Skin epidermis (tissue), 12 donors: ENCODE results near the gene ATP7B.
"Not testable (repeated sequence)": the region's sequence is repeated elsewhere in the genome, so short reads cannot be mapped to it uniquely, and the experiment has no call there.

Experiments used
- H3K27ac ChIP-seq, 21 experiments: fragments of 200-600 bp; sonication (generic) in 11 of 21; one replicate each; pipeline ENCODE4 v1.5.0; 2020; ENCODE audit warnings: mild to moderate bottlenecking in 3 of 21, inconsistent platforms in 2 of 21, moderate library complexity in 2 of 21
- H3K4me3 ChIP-seq, 7 experiments: fragments of 200-600 bp; sonication (generic) in 2 of 7; one replicate each; pipeline ENCODE4 v1.5.0; 2020; ENCODE audit warnings: inconsistent platforms in 2 of 7, mild to moderate bottlenecking in 2 of 7, moderate library complexity in 1 of 7

The ATP7B gene

DNA sequence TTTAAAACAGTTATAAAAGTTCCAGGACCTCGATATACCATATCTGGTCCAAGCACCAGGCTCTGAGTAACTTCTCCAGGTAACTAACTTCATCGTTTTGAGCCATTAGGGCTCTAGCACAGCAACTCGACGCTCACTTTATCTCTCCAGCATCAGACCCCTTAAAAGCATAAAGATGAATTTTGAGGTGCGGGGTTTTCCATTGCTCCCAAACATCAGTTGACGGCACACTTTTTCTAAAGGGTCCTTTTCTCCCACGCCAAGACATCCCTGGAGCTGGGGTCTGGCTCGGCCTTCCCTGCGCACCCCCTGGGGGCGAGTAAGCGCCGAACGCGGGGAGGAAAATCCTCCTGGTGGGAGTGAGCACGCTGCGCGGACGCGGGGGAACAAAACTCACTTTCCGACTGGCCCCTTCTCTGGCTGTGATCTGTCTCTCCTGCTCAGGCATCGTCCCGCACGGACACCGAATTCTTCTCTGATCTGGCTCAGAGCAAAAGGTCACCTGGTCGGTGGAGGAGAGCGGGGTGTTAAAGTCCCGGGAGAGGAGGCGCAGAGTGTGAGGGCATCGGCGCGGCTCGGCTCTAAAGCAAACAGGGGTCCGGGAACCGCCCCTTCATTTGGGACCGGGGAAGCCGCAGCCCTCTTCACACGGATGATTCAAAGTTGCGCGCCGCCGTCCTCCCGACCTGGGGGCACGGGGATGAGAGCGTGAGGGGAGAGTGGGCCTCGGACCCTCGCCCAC is at the start of gene ATP7B:
Gene ATP7B (minus strand): TSS at position 561 of the 742 bp plus-strand sequence. CDS start 113 bp downstream, at position 448.
- peak within 1 kb of the TSS; percentile 35 to 89 (median 70) for H3K27ac ChIP-seq

DNA sequence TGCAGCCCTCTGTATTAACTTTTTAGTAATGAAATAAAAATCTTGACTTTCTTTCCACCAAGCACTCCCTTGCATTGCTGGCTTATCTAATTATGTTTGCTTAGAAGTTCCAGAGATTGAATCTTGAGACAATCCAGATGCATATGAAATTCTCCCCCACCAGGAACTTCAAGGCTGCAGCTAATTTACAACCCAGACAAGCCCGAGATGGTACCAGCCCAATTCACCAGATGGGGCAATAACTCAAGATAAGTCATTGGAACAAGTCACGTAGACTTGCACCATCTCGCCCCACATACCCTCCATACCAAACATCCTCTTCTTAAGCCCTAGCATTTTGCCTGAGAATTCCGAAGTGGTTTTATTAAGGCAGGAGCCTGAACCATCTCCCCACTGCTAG is 42.2 kb upstream of the ATP7B start:
- Histone ChIP-seq H3K4me3 (no peak overlapping the region), H3K27ac (no peak overlapping the region)

More for the DNA sequence above, at the start of gene ATP7B:
- H3K4me3 ChIP-seq: peak within 1 kb of the TSS; percentile 61 to 99 (median 84)

DNA sequence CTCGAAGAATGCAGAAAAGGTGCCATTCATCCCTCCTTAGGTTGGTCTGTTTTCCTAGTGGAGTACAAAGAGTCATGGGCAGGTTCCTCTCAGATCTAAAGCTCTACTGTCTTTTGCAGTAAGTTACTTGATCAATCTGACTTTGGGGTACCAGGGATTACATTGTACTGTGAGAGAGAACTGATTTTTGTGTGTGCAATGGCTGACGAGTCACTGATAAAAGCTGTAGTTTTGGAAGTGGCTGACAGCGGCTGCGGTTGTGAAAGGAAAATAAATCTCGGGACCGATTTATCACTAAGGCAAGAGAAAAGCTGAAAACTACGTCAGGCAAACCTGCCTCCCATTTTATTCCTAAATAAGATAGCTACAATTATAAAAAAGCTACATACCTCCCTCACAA is 40.1 kb upstream of the ATP7B start:
- no peak overlapping the region for H3K4me3 ChIP-seq
- no peak overlapping the region for H3K27ac ChIP-seq

DNA sequence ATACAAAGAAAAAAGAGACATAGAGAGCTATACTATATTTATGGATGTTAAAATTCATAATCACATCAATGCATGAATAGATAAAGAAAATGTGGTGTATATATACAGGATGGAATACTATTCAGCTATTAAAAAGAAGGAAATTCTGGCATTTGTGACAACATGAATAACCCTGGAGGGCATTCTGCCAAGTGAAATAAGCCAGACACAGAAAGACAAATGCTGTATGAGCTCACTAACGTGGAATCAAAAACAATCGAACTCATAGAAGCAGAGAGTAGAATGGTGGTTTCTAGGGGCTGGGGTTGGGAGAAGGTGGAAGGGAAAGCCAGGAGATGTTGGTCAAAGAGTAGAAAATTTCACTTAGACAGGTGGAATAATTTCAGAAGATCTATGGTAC is 37.3 kb upstream of the ATP7B start:
- H3K27ac ChIP-seq: no peak overlapping the region
- no peak overlapping the region for H3K4me3 ChIP-seq

DNA sequence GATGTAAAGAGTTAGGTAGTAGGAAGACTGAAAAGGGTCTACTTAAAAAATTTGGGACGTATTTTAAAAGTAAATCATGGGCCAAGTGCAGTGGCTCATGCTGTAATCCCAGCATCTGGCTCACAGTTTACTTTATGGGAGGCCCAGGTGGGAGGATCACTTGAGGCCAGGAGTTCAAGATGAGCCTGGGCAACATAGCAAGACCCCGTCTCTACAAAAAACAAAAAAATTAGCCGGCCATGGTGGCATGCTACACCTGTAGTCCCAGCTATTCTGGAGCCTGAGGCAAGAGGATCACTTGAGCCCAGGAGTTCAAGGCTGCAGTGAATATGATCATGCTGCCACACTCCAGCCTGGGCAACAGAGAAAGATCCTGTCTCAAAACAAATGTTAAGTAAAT is 36.2 kb upstream of the ATP7B start:
- Histone ChIP-seq H3K4me3 (no peak overlapping the region), H3K27ac (no peak overlapping the region)

DNA sequence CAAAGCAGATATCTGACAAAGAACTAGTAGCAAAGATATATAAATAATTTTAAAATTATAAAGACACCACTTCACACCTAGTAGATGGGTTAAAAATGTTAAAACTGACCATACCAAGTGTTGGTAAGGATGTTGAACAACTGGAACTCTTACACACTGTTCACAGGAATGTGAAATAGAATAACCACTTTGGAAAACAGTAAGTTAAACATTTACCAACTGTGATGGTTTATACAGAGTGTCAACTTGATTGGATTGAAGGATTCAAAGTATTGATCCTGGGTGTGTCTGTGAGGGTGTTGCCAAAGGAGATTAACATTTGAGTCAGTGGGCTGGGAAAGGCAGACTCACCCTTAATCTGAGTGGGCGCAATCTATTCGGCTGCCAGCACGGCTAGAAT is 32.4 kb upstream of the ATP7B start:
- H3K27ac ChIP-seq: no peak overlapping the region
- H3K4me3 ChIP-seq: no peak overlapping the region

DNA sequence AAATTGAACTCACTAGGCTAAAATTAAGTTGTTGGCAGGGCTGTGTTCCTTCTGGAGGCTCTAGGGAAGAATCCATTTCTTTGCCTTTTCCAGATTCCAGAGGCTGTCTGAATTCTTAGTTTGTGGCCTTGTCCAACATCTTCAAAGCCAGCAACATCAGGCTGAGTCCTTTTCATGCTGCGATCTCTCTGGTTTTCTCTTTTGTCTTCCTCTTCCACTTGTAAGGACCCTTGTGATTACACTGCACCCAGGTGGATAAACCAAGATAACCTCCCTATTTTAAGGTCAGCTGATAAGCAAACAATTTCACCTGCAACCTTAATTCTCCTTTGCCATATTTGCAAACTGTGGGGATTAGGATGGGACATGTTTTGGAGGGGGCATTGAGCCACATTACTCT is 24.8 kb upstream of the ATP7B start:
- H3K4me3 ChIP-seq: no peak overlapping the region
- H3K27ac ChIP-seq: no peak overlapping the region

DNA sequence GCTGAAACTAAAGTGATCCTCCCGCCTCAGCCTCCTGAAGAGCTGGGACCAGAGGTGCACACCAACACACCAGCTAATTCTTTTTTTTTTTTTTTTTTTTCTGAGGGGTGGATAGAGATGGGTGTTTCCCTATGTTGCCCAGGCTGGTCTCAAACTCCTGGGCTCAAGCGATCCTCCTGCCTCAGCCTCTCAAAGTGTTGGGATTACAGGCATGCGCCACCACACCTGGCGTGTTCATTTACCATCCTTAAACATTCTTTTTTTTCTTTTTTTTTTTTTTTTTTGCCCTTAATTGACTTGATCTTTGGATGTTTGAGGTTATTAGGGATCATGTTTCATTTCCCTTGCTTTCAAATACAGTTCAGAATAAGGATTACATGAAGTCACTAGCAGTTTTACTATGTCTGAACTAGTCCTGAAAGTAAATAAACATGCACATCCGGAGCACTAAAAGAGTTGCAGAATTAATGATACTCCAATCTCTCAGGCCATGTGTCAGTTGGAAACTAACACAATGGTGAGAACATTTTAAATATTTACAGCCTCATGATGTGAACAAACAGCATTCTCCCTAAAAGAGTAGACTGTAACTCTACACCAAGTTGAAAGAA is 23.5 kb upstream of the ATP7B start:
- Histone ChIP-seq H3K27ac (no peak overlapping the region), H3K4me3 (no peak overlapping the region)

DNA sequence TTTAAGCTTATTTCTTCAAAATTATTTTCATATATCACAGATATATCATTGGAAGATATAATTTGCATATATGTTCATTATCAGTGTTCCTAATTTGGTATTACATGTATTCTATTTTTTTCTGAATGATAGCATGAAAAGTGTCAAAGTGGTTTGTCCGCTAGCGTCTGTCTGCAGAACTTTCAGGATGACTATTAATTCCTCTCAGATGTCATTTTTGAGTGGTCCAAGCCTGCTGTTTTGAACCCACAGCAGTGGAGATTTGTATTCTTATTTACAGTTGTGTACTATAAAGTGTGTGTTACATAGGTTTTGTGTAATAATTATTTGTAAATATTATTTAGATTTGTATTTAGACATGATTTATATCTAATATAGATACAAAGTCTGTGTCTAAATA is 21.8 kb upstream of the ATP7B start:
- Histone ChIP-seq H3K4me3 (no peak overlapping the region), H3K27ac (no peak overlapping the region)

DNA sequence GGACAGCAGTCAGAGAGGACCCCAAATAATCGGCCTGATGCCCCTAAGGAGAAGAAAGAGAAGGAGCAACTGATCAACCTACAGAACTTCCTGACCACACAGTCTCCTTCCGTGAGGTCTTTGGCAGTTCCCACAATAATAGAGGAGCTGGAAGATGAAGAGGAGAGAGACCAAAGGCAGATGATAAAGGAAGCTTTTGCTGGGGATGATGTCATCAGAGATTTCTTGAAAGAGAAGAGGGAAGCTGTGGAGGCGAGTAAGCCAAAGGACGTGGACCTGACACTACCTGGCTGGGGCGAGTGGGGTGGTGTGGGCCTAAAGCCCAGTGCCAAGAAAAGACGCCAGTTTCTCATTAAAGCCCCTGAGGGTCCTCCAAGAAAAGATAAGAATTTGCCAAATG is 19.2 kb upstream of the ATP7B start:
- H3K4me3 ChIP-seq, H3K27ac ChIP-seq: not testable (repeated sequence)

DNA sequence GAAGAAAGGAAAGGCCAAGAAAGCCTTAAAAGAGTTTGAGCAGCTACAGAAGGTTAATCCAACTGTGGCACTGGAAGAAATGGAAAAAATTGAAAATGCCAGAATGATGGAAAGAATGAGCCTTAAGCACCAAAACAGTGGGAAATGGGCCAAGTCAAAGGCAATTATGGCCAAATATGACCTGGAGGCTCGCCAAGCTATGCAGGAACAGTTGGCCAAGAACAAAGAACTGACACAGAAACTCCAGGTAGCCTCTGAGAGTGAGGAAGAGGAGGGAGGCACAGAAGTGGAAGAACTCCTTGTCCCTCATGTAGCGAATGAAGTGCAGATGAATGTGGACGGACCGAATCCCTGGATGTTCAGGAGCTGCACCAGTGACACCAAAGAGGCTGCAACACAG is 18.3 kb upstream of the ATP7B start:
- Histone ChIP-seq H3K27ac (no peak overlapping the region), H3K4me3 (no peak overlapping the region)

DNA sequence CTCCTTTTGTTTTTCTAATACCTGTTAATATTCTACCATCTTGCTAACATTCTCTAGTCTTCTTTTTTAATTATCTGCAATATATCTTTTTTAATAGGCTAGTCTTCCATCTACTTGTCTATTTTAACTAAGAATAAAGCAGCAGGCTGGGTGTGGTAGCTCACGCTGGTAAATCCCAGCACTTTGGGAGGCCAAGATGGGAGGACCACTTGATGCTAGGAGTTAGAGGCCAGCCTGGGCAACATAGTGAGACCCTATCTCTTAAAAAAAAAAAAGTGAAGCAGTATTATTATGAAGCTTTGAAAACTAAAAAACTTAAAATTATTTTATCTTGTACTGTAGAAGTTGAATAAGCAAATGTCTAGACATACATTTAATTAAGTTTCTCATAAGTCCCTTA is 16.6 kb upstream of the ATP7B start:
- Histone ChIP-seq H3K27ac (no peak overlapping the region), H3K4me3 (no peak overlapping the region)

DNA sequence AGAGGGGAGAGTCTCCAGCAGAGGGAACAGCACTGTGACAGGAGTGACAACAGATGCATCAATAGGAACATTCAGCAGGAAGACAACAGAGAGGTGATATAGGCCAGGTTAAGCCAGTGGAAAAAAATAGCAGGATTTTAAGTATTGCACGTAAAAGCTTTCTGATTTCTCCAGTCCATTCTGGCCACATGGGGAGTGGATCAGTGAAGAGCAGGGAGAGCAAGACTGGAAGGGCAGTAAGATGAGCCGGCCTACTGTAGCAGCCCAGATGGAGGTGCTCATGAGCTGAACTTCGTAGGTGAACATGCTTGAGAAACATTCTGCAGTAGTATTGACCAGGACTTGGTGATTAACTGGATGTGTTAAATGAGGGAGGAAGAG is 15.0 kb upstream of the ATP7B start:
- H3K27ac ChIP-seq: no peak overlapping the region

DNA sequence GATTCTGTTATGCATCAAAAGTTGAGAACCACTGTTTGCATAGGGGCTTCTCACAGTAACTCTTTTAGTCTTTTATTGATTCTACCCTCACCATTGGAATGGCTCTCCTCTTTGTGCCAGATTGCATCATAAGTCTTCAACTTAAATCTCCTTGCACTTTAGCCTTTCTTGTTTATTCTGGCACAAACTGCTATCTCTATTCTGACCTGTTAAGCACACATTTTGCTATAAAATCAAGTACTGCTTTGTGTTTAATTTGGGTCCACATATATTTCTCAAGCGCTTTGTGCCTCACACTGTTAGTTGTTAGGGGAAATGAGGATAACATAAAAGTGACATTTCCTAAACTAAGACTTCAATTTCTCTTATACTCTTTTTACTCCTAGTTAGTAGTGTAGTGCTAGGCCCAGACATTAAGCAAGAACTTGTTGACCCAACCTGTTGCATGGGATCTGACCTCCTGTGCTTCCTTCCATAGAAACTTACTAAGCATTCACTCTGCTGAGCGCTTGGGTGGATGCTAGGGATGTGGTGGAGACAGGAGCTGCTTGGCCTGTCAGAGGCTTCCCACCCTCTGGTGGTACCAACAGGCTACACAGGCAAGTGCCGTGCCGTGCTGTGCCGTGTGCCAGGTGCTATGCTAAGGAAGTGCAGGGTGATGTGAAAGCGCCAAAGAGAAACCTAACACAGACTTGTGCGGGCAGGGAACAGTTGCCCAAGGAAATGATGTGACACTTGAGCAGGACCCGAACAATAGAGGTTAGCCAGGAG is 14.4 kb upstream of the ATP7B start:
- no peak overlapping the region for H3K27ac ChIP-seq
- no peak overlapping the region for H3K4me3 ChIP-seq

More for the DNA sequence above, 15.0 kb upstream of the ATP7B start:
- H3K4me3 ChIP-seq: no peak overlapping the region

DNA sequence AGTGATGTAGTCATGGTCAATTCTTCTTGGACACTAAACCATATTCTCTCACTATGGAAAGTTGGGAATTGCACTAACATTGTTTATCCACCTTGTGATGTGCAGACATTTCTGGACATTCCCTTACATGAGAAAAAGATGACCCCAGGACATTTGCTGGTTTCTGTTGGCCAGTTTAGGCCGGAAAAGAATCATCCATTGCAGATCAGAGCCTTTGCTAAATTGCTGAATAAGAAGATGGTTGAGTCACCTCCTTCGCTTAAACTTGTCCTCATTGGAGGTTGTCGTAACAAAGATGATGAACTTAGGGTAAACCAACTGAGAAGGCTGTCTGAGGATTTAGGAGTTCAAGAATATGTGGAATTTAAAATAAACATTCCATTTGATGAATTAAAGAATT is 13.2 kb upstream of the ATP7B start, which contains the start of gene UTP14C:
Gene UTP14C (plus strand): TSS at position 211 of the 400 bp plus-strand sequence. CDS start 4,114 bp downstream, outside the sequence.
- H3K27ac ChIP-seq: no peak within 1 kb of the TSS
- no peak within 1 kb of the TSS for H3K4me3 ChIP-seq

DNA sequence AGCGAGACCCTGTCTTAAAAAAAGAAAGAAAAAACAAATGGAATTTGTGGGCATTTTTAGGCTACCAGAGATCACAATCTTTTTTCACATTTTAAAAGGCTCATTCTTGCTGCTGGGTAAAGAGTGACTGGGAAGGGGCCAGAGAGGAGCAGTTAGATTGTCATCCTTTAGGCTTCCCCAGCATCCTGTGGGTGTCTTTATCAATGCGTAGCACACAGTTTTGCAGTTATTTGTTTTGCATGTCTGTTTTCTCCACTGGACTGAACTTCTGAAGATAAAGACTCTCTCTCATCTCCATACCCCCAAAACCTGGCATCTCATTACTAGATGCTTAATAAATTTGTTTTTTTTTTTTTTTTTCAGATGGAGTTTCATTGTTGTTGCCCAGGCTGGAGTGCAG is 11.1 kb upstream of the ATP7B start:
- Histone ChIP-seq H3K27ac (no peak overlapping the region), H3K4me3 (no peak overlapping the region)

DNA sequence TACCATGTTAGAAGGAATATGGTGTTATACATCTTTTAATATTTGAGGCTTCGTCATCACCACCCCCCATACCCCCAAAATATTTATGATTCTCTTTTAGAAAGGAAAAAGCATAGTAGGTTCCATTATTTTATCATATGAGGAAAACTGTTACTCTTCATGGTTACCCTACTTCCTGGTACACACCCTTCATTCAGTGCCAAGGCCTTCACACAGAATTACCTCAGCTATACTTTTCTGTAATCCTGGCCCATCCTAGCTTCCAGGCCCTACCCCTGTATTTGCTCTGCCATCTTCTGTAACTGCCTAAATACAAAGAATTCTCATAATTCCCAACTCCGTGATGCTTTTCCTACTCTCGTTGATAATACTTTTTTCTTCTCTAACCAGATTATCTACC is 8.9 kb upstream of the ATP7B start:
- Histone ChIP-seq H3K4me3 (no peak overlapping the region), H3K27ac (no peak overlapping the region)

DNA sequence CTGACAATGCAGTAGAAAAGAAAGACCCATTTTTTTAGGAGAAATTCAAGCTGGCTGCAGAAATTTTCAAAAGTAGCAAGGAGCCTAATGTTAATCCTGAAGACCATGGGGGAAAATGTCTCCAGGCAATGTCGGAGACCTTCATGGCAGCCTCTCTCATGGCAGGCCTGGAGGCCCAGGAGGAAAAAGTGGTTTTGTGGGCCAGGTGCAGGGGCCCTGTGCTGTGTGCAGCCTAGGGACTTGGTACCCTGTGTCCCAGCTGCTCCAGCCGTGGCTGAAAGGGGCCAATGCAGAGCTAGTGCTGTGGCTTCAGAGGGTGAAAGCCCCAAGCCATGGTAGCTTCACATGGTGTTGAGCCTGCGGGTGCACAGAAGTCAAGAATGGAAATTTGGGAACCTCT is 5.0 kb upstream of the ATP7B start:
- Histone ChIP-seq H3K4me3 (no peak overlapping the region), H3K27ac (no peak overlapping the region)

DNA sequence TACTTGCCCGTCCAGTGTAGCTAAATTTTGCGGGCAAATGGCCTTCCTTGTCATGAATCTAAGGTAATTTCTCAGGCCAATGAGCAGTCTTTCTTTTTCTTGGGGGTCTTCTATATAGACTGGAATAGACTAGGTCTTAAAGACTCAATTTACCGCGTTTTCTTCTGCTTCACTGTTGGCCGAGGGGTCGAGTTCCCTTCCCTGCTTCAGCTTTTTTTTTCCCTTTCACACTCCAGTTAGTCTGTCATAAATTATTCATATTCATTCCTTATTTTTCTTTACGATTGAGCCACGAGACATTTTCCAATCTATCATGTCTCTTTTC is 1.2 kb upstream of the ATP7B start:
- Histone ChIP-seq H3K27ac (peak overlapping the region; percentile 32 to 89 (median 70)), H3K4me3 (peak overlapping the region; percentile 61 to 99 (median 84))

DNA sequence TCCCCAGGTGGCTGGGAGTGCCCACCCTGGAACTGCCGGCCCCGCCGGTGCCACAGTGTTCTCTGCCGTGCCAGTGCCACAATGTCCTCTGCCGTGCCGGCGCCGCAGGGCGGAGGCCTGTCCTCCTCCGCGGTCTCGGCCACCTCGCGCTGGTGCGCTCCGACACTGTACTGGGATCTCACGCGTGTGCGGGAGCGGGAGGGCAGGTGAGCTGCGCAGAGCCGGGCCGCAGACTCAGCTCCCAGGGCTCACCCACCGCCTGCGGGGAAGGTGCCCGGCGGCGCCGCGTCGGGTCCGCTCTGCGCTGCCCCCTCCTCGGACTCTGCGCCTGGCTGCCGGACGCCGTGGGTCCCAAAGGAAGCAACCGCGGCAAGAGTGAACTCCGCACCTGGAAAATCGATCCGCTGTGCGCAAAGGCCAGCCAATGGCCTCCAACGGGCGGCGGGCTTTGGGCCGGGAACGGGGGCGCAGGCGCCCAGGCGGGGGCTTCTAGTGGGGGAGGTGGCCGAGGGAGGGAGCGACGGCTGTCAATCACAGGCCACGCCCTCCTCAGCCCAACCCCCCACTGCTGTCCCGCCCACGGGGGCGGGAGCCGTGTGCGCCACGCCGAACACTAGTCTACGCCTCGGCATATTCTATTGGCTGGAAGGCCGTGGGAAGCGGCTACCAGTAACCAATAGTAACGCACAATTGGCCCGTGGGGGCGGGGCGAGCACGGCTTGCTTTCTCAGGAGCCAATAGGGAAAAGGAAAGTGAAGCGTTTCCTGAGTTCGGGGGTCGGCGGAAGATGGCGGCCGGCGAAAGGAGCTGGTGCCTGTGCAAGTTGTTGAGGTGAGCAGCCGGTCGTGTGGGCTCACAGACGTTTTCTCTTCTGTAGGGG is 622 bp upstream of the ATP7B start, which contains the start of gene ALG11:
Gene ALG11 (plus strand): TSS at position 767 of the 880 bp plus-strand sequence. CDS start 21 bp downstream, at position 788.
- Histone ChIP-seq H3K4me3 (peak within 1 kb of the TSS; percentile 61 to 99 (median 84)), H3K27ac (peak within 1 kb of the TSS; percentile 35 to 89 (median 70))
